Progenitor cell of endocrine pancreas (in vitro differentiated cells): ENCODE measurements around the gene PNMA8B. TPM values are rescaled to one million over a fixed set of nuclear protein-coding genes. Genes with fewer than 3 reads are reported as not detected.

Experiments
- DNase-seq: peaks from one replicate; pipeline ENCODE4 v3.0.0; 2021; ENCODE audit warnings: low spot score; ENCODE audit not compliant: unreplicated experiment
- H3K27ac Mint-ChIP-seq: 2 replicates; pipeline ENCODE4 v1.8.0; 2021; ENCODE audit warnings: mild to moderate bottlenecking, moderate library complexity, mixed read lengths
- H3K27me3 Mint-ChIP-seq: 2 replicates; pipeline ENCODE4 v1.8.0; 2021; ENCODE audit warnings: mixed read lengths
- H3K36me3 Mint-ChIP-seq: 2 replicates; pipeline ENCODE4 v1.8.0; 2022; ENCODE audit warnings: mixed read lengths; ENCODE audit not compliant: insufficient read depth
- H3K4me1 Mint-ChIP-seq: 2 replicates; pipeline ENCODE4 v1.8.0; 2021; ENCODE audit warnings: low read depth, mixed read lengths
- H3K4me3 Mint-ChIP-seq: 2 replicates; pipeline ENCODE4 v1.8.0; 2021; ENCODE audit warnings: low read depth, mild to moderate bottlenecking, moderate library complexity, mixed read lengths
- H3K9me3 Mint-ChIP-seq: 2 replicates; pipeline ENCODE4 v1.8.0; 2021; ENCODE audit warnings: low read depth, mixed read lengths
- CTCF ChIP-seq: fragments of 200-600 bp; sonication (generic); IDR thresholded peaks from one replicate; pipeline ENCODE4 v1.5.0; 2021; ENCODE audit warnings: antibody characterized with exemption, mild to moderate bottlenecking; ENCODE audit not compliant: unreplicated experiment
- long read RNA-seq: library from polyadenylated mRNA; unstranded; transcript quantifications from one replicate; pipeline ENCODE4 v2.0.0, GENCODE V29; 2020
- total RNA-seq: library from RNA; stranded (reverse); gene quantifications from 2 replicates; pipeline ENCODE4 v1.2.1, GENCODE V29; 2021

Gene PNMA8B, protein sequence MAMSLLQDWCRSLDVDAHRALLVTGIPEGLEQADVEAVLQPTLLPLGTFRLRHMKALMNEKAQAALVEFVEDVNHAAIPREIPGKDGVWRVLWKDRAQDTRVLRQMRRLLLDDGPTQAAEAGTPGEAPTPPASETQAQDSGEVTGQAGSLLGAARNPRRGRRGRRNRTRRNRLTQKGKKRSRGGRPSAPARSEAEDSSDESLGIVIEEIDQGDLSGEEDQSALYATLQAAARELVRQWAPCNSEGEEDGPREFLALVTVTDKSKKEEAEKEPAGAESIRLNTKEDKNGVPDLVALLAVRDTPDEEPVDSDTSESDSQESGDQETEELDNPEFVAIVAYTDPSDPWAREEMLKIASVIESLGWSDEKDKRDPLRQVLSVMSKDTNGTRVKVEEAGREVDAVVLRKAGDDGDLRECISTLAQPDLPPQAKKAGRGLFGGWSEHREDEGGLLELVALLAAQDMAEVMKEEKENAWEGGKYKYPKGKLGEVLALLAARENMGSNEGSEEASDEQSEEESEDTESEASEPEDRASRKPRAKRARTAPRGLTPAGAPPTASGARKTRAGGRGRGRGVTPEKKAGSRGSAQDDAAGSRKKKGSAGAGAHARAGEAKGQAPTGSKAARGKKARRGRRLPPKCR
- total RNA-seq, result 1.8 and 2.1 TPM in 2 replicates
- long read RNA-seq, result 0 reads

DNA sequence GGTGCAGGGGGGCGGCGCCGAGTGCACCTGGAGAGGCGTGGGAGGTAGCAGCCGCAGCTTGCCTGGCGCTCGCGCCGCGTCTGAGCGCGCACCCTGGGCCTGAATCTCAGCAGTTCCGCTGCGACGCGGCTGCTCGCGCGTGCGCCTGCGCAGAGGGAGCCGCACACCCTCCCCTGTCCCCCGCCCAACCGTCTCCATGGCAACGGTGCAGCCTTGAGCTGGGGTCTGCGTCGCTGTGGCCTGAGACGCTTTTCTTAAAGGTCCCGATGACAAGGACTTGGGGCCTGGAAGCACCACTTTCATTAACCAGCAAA, at the start of gene PNMA8B:
Gene PNMA8B (minus strand): TSS at position 82 of the 314 bp plus-strand sequence. CDS start 402 bp downstream, outside the sequence.
- Mint-ChIP-seq H3K4me3 (peak within 1 kb of the TSS; percentile 45), H3K9me3 (no peaks in the 10 kb centered on the region), H3K36me3 (peaks cover 3% of the 10 kb centered on the region), H3K27me3 (peaks cover 32% of the 10 kb centered on the region), H3K4me1 (peaks cover 6% of the 10 kb centered on the region), H3K27ac (peak within 1 kb of the TSS; percentile 49)
- DNase-seq, result peak; percentile 92
- no peak for TF ChIP-seq CTCF

GRCh38 chr19:46544651-46545050, 49.0 kb upstream of the PNMA8B start:
- TF ChIP-seq CTCF, result no peak
- H3K36me3 Mint-ChIP-seq, result no peaks in the 10 kb centered on the region
- peaks cover under 1% of the 10 kb centered on the region for H3K9me3 Mint-ChIP-seq
- H3K4me3 Mint-ChIP-seq, result no peak overlapping the region
- no peak overlapping the region for H3K27ac Mint-ChIP-seq
- H3K4me1 Mint-ChIP-seq, result peaks cover 2% of the 10 kb centered on the region
- H3K27me3 Mint-ChIP-seq, result no peaks in the 10 kb centered on the region
- no peak for DNase-seq

DNA sequence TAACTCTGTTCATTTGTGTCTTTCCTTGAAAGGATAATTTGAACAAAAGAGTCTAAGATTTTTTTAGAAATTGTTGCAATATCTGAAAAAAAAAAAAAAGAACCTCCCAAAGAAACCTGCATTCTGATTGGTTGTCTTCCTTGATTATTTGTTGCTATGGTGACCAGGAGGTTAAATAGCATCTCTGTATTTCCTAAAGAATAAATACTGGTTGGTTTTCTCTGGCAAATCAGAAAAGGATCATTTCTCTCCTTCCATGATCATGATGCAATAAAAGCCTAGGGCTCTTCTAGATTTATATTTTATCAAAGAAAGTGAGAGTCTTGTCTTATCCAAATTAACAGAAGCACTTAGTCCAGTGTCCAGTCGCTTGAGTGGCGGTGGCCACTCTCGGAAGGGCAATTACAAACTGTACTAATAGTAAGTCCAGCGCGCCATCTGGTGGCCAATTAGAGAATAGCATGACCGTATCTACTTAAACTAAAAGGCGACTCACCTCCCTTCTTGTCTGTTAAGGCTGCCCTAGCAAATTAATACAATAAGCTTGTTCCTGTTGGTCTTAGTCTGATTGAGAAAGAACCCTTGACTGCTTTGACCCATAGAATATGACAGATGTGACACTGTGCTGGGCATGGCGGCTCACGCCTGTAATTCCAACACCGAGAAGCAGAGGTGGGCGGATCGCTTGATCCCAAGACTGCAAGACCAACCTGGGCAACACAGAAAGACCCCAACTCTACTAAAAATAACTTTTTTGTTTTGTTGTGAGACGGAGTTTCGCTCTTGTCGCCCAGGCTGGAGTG, 47.0 kb upstream of the PNMA8B start:
- peaks cover 2% of the 10 kb centered on the region for H3K4me1 Mint-ChIP-seq
- peak; percentile 77 for DNase-seq
- peaks cover 8% of the 10 kb centered on the region for H3K27me3 Mint-ChIP-seq
- peak; percentile 89 for TF ChIP-seq CTCF
- no peak overlapping the region for H3K4me3 Mint-ChIP-seq
- no peaks in the 10 kb centered on the region for H3K36me3 Mint-ChIP-seq
- H3K9me3 Mint-ChIP-seq, result no peaks in the 10 kb centered on the region
- no peak overlapping the region for H3K27ac Mint-ChIP-seq

DNA sequence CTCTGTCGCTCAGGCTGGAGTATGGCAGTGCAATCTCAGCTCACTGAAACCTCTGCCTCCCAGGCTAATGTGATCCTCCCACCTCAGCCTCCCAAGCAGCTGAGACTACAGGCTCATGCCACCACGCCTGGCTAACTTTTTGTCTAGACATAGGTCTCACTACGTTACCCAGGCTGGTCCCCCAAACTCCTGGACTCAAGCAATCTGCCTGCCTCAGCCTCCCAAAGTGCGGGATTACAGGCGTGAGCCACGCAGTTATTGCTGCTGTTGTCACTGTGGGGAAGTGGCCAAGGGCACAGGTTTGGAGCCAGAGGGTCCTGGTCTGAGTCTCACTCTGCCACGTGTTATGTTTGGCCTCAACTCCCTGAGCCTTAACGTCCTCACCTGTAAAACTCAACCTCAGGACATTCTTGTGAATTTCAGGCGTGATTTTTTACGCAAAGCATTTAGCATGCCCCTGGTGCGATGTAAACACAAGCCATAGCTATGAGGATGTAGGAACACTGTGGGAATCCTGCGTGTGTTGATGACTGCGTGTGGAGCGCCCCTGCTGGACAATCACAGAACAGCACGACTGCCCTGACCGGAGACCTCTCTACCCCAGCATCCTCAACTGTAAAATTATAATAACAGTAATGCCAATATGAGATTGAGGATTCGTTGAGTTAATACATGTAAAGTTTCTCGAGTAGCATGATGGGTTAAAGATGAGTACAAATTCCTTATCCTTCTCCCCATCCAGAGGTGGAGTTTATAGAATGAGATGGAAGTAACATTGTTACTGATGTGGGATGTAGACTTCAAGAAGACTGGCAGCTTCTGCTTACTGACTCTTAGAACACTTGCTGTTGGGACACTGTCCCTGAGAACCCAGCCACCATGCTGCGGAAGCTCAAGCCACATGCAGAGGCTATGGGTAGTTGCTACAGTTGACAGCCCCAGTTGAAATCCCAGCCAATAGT, 41.8 kb upstream of the PNMA8B start:
- Mint-ChIP-seq H3K36me3 (no peaks in the 10 kb centered on the region), H3K9me3 (no peaks in the 10 kb centered on the region), H3K4me3 (no peak overlapping the region), H3K4me1 (no peaks in the 10 kb centered on the region), H3K27me3 (peaks cover 25% of the 10 kb centered on the region), H3K27ac (no peak overlapping the region)
- peak; percentile 37 for DNase-seq
- peak; percentile 97 for TF ChIP-seq CTCF
